Neural progenitor cell (in vitro differentiated cells): Measurements from ENCODE around the gene IFNAR1.

Experiments
- CTCF ChIP-seq: fragments of 200-600 bp; sonication (generic); IDR thresholded peaks from 2 replicates; pipeline ENCODE4 v1.5.1; 2017; ENCODE audit warnings: antibody characterized with exemption, mild to moderate bottlenecking
- EZH2phosphoT487 ChIP-seq: fragments of 200-600 bp; sonication (generic); IDR thresholded peaks from 2 replicates; pipeline ENCODE4 v1.6.1; 2017; ENCODE audit warnings: antibody characterized with exemption

GRCh38 chr21:33398361-33398760, 73.6 kb downstream of the IFNAR1 start:
- TF ChIP-seq CTCF (no peak), EZH2phosphoT487 (no peak)
